Measurements from ENCODE around the gene GON4L. TPM values are rescaled to one million over a fixed set of nuclear protein-coding genes. Genes with fewer than 3 reads are reported as not detected.
"Not testable (repeated sequence)": the region's sequence is repeated elsewhere in the genome, so short reads cannot be mapped to it uniquely, and the experiment has no call there.

GON4L gene
- total RNA-seq, 4 donors from 2014 or later, result 17.2 to 36.1 (median 19.9) TPM

- intact Hi-C loops (cut with DNase I; ENCODE audit: low total_unique reads), result no loop called here
- H3K27ac ChIP-seq, result no peak overlapping the region
- H3K4me1 ChIP-seq, result peaks cover 2 to 6% of the 10 kb centered on the region in 2 donors
- no peak overlapping the region for H3K4me3 ChIP-seq
- no peaks in the 10 kb centered on the region for H3K9me3 ChIP-seq
- no peak for TF ChIP-seq POLR2A (IDR thresholded peaks at IDR 0.05)
- TF ChIP-seq CTCF (IDR thresholded peaks at IDR 0.05 in 4 of 5, conservative IDR thresholded peaks at IDR 0.05 in 1 of 5), result no peak
- in situ Hi-C loops (cut with MboI; ENCODE audit: low sequenced_read_pairs in 4 of 4), result no loop called here
- ATAC-seq (no peak), DNase-seq (no peak)
- H3K36me3 ChIP-seq, result no peaks in the 10 kb centered on the region
- H3K27me3 ChIP-seq, result no peaks in the 10 kb centered on the region
Observed at GRCh38 chr1:155840386-155840785, 16.6 kb downstream of the GON4L start.

DNA sequence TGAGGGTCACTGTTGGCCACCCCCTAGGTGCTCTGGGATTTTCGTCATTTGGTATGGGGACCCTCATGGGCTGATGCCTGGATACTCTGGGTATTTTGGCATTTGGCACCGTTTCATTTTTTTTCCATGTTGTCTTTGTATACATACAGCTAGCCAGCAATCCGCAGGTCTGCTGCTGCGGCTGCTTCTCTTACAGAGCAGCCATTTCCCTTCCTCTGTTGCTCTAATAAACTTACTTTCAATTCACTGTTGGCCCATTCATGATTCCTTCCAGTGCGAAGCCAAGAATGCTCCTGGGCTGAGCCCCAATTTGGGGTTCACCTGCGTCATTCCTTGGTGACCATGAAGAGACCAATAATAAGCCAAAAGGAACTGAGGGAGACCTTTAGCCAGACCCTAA is 21.5 kb downstream of the GON4L start:
- in situ Hi-C loops (cut with MboI; ENCODE audit: low sequenced_read_pairs in 4 of 4) (no loop called here), intact Hi-C loops (cut with DNase I; ENCODE audit: low total_unique reads) (no loop called here)
- Histone ChIP-seq H3K9me3 (no peaks in the 10 kb centered on the region), H3K27me3 (no peaks in the 10 kb centered on the region), H3K36me3 (no peaks in the 10 kb centered on the region), H3K4me3 (no peak overlapping the region), H3K27ac (no peak overlapping the region), H3K4me1 (peaks cover 3% of the 10 kb centered on the region in 2 donors)
- no peak for DNase-seq
- no peak for ATAC-seq
- TF ChIP-seq POLR2A (IDR thresholded peaks at IDR 0.05) (no peak), CTCF (IDR thresholded peaks at IDR 0.05 in 4 of 5, conservative IDR thresholded peaks at IDR 0.05 in 1 of 5) (no peak)

GRCh38 chr1:155834927-155835399 is 22.1 kb downstream of the GON4L start:
- H3K36me3 ChIP-seq; ATAC-seq; H3K4me1 ChIP-seq; intact Hi-C loops (cut with DNase I; ENCODE audit: low total_unique reads); H3K4me3 ChIP-seq; DNase-seq; H3K27ac ChIP-seq; in situ Hi-C loops (cut with MboI; ENCODE audit: low sequenced_read_pairs in 4 of 4); H3K27me3 ChIP-seq; H3K9me3 ChIP-seq: not testable (repeated sequence)

- peaks cover 3% of the 10 kb centered on the region in 2 donors for H3K4me1 ChIP-seq
- intact Hi-C loops (cut with DNase I; ENCODE audit: low total_unique reads) (no loop called here), in situ Hi-C loops (cut with MboI; ENCODE audit: low sequenced_read_pairs in 4 of 4) (no loop called here)
- no peak overlapping the region for H3K4me3 ChIP-seq
- ATAC-seq (no peak), DNase-seq (no peak)
- no peak overlapping the region for H3K27ac ChIP-seq
- no peaks in the 10 kb centered on the region for H3K36me3 ChIP-seq
- no peaks in the 10 kb centered on the region for H3K27me3 ChIP-seq
- no peaks in the 10 kb centered on the region for H3K9me3 ChIP-seq
- TF ChIP-seq CTCF (IDR thresholded peaks at IDR 0.05 in 4 of 5, conservative IDR thresholded peaks at IDR 0.05 in 1 of 5) (no peak), POLR2A (IDR thresholded peaks at IDR 0.05) (no peak)
Observed at GRCh38 chr1:155834296-155834926, 22.6 kb downstream of the GON4L start.

DNA sequence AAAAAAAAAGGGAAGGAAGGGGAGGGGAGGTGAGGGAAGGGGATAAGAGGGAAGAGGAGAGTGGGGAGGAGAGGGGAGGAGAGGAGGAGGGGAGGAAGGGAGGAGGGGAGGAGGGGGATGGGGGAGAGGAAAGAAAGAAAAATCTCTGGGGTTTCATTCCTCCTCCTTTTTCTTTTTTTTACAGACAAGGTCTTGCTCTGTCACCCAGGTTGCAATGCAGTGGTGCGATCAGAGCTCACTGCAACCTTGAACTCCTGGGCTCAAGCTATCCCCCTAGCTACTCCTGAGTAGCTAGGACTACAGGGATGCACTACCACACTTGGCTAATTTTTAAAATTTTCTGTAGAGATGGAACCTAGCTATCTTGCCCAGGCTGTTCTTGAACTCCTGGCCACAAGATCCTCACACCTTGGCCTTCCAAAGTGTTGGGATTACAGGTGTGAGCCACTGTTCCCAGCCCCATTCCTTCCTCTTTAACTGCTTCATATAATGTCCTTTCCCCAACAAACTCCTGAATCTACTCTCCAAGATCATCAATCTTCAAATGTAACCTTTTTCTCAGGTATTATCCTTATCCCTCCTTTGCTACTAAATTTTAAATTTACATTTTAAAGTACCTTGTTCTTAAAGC is 23.2 kb downstream of the GON4L start:
- Histone ChIP-seq H3K4me3 (no peak overlapping the region), H3K27me3 (no peaks in the 10 kb centered on the region), H3K9me3 (no peaks in the 10 kb centered on the region), H3K27ac (no peak overlapping the region), H3K4me1 (peaks cover 3% of the 10 kb centered on the region in 2 donors), H3K36me3 (no peaks in the 10 kb centered on the region)
- TF ChIP-seq CTCF (IDR thresholded peaks at IDR 0.05 in 4 of 5, conservative IDR thresholded peaks at IDR 0.05 in 1 of 5), result no peak
- no peak for TF ChIP-seq POLR2A (IDR thresholded peaks at IDR 0.05)
- DNase-seq (no peak), ATAC-seq (no peak)
- intact Hi-C loops (cut with DNase I; ENCODE audit: low total_unique reads), result no loop called here
- in situ Hi-C loops (cut with MboI; ENCODE audit: low sequenced_read_pairs in 4 of 4), result no loop called here
